GM12878 (cell line): ENCODE measurements around the gene ATP5F1D. TPM values are rescaled to one million over a fixed set of nuclear protein-coding genes. Genes with fewer than 3 reads are reported as not detected.

Experiments used
- CEBPB ChIP-seq, 2 experiments: fragments of 150-350 bp in 1 of 2; IDR thresholded peaks; 2 replicates each; pipeline ENCODE4 v1.6.1; 2012 to 2014; ENCODE audit warnings: low read depth in 2 of 2, low read length in 2 of 2, borderline replicate concordance in 1 of 2, inconsistent platforms in 1 of 2
- CUX1 ChIP-seq: IDR thresholded peaks from 2 replicates; pipeline ENCODE4 v1.6.1; 2012; ENCODE audit warnings: improper control_type of control experiment, low read depth, low read length; ENCODE audit not compliant: insufficient replicate concordance
- EED ChIP-seq: sonication (generic); IDR thresholded peaks from 2 replicates; pipeline ENCODE4 v1.6.1; 2016; ENCODE audit warnings: antibody characterized with exemption, low read depth
- FOXK2 ChIP-seq: fragments of 450-650 bp; IDR thresholded peaks from 2 replicates; pipeline ENCODE4 v1.6.1; 2017; ENCODE audit warnings: mild to moderate bottlenecking, moderate library complexity
- FOXM1 ChIP-seq: IDR thresholded peaks from 2 replicates; pipeline ENCODE4 v1.6.1; 2012; ENCODE audit warnings: low read depth, mild to moderate bottlenecking, inconsistent platforms, low read length, moderate library complexity
- JUND ChIP-seq: IDR thresholded peaks from 2 replicates; pipeline ENCODE4 v1.6.1; 2012; ENCODE audit warnings: low read depth, mild to moderate bottlenecking, low read length, improper control_type of control experiment, moderate library complexity
- LARP7 ChIP-seq: fragments of 450-650 bp; IDR thresholded peaks from 2 replicates; pipeline ENCODE4 v1.6.1; 2017; ENCODE audit warnings: mild to moderate bottlenecking
- MTA3 ChIP-seq: IDR thresholded peaks from 2 replicates; pipeline ENCODE4 v1.6.1; 2012; ENCODE audit warnings: low read length, inconsistent platforms, borderline replicate concordance
- NBN ChIP-seq: fragments of 450-650 bp; IDR thresholded peaks from 2 replicates; pipeline ENCODE4 v1.6.1; 2016
- NR2C2 ChIP-seq: IDR thresholded peaks from 2 replicates; pipeline ENCODE4 v1.6.1; 2011; ENCODE audit warnings: borderline replicate concordance, low read depth; ENCODE audit not compliant: control insufficient read depth, insufficient read length
- NR2F1 ChIP-seq: fragments of 450-650 bp; conservative IDR thresholded peaks from 2 replicates; pipeline ENCODE4 v1.6.1; 2017; ENCODE audit warnings: mild to moderate bottlenecking
- POU2F2 ChIP-seq: IDR thresholded peaks from 3 replicates; pipeline ENCODE4 v1.6.1; 2011; ENCODE audit warnings: low read depth, mild to moderate bottlenecking, low read length, borderline replicate concordance
- RAD21 ChIP-seq: IDR thresholded peaks from 2 replicates; pipeline ENCODE4 v1.6.1; 2011; ENCODE audit warnings: mild to moderate bottlenecking, low read depth, low read length, moderate library complexity; ENCODE audit not compliant: insufficient read depth
- RAD51 ChIP-seq: fragments of 450-650 bp; IDR thresholded peaks from 2 replicates; pipeline ENCODE4 v1.6.1; 2016; ENCODE audit warnings: moderate library complexity, mild to moderate bottlenecking, inconsistent platforms
- RELB ChIP-seq: fragments of 450-650 bp; IDR thresholded peaks from 2 replicates; pipeline ENCODE4 v1.6.1; 2017; ENCODE audit warnings: low read depth, mild to moderate bottlenecking, moderate library complexity
- SPI1 ChIP-seq: IDR thresholded peaks from 2 replicates; pipeline ENCODE4 v1.6.1; 2011; ENCODE audit warnings: low read depth, mild to moderate bottlenecking, low read length, moderate library complexity, borderline replicate concordance; ENCODE audit not compliant: insufficient read depth
- YBX1 ChIP-seq: fragments of 450-650 bp; IDR thresholded peaks from 2 replicates; pipeline ENCODE4 v1.6.1; 2016; ENCODE audit warnings: antibody characterized with exemption
- ZBTB11 ChIP-seq: fragments of 450-650 bp; formaldehyde crosslinking; IDR thresholded peaks from 2 replicates; pipeline ENCODE4 v1.5.0; 2022; ENCODE audit warnings: mild to moderate bottlenecking, missing genetic modification characterization
- polyA plus RNA-seq, 11 experiments: library from polyadenylated mRNA; depleted of rRNA in 4 of 11; unstranded in 6 of 11; stranded (reverse) in 5 of 11; fragments of >200 nt; fragmentation: Nextera tagmentation in 4 of 11; fragmentation: Illumina TruSeq in 1 of 11; extraction: Ambion mirVana in 4 of 11; extraction: Trizol in 1 of 11; gene quantifications; 1 replicate in 1 of 11; 2 replicates in 10 of 11; pipeline versions ENCODE4 v1.2.1 to v1.2.3, GENCODE V29; 2011 to 2016; ENCODE audit warnings: inconsistent platforms in 2 of 11, missing spikeins in 2 of 11, low read depth in 1 of 11
- total RNA-seq, 4 experiments: library from RNA; depleted of rRNA in 3 of 4; stranded (reverse); fragments of >200 nt in 3 of 4; fragmentation: Illumina TruSeq in 1 of 4; extraction: Trizol in 1 of 4; gene quantifications; 2 replicates each; pipeline versions ENCODE4 v1.2.1 to v1.2.3, GENCODE V29; 2013 to 2021

Gene ATP5F1D
- total and polyA plus RNA-seq, 10 of the 15 experiments (the other 5 are each of a cell fraction or from before 2014, with no cell fraction given) = 7.2 to 357 (median 49.5) TPM

GRCh38 chr19:1239796-1240737 lies 1.5 kb upstream of the ATP5F1D start (continued):
- TF ChIP-seq RELB (no peak), YBX1 (no peak), MTA3 (no peak), ZBTB11 (CRISPR knock-in tag) (no peak), SPI1 (no peak), NBN (no peak), CEBPB (IDR thresholded peaks at IDR 0.05; ENCODE audit: borderline replicate concordance in 1 of 2, low read depth in 2 of 2, low read length in 2 of 2) (no peak), EED (no peak), NR2C2 (no peak), CUX1 (no peak), RAD21 (peak; percentile 77), FOXK2 (no peak), RAD51 (no peak), FOXM1 (no peak), POU2F2 (no peak), LARP7 (no peak; the same call in none of the 2 replicates), NR2F1 (peak; percentile 82), JUND (peak; percentile 92)
